Astrocyte (in vitro differentiated cells and primary cell): ENCODE measurements around the gene CDKN1C.

ENCODE experiments used
- EZH2 ChIP-seq: IDR thresholded peaks from 2 replicates; pipeline ENCODE4 v1.6.1; 2012; ENCODE audit warnings: mild to moderate bottlenecking, low read length, inconsistent platforms; ENCODE audit not compliant: insufficient read depth
- TF ChIP-seq, protein P1 (sequence below): IDR thresholded peaks from 2 replicates; pipeline ENCODE4 v1.5.1; 2011; ENCODE audit warnings: low read depth, mild to moderate bottlenecking, inconsistent platforms, low read length, moderate library complexity; ENCODE audit not compliant: insufficient read depth

DNA sequence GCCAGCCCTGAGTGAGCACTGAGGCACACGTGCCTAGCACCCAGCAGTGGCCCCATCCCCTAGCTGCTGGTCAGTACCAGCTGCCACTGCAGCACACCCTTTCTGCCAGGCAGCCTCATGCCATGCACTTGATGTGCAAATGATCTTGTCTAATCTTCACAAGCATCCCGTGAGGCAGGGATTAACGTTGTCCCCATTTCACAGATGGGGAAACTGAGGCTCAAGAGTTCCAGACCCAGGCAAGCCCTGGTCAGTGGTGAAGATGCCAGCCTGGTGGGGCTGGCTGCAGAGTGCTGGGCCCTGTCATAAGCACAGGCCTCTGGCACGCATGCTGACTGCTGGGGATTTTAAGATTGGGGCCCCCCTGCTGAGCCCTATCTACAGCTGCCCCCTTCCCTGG is 8.4 kb upstream of the CDKN1C start:
- no peak for TF ChIP-seq EZH2
- TF ChIP-seq, protein P1, sequence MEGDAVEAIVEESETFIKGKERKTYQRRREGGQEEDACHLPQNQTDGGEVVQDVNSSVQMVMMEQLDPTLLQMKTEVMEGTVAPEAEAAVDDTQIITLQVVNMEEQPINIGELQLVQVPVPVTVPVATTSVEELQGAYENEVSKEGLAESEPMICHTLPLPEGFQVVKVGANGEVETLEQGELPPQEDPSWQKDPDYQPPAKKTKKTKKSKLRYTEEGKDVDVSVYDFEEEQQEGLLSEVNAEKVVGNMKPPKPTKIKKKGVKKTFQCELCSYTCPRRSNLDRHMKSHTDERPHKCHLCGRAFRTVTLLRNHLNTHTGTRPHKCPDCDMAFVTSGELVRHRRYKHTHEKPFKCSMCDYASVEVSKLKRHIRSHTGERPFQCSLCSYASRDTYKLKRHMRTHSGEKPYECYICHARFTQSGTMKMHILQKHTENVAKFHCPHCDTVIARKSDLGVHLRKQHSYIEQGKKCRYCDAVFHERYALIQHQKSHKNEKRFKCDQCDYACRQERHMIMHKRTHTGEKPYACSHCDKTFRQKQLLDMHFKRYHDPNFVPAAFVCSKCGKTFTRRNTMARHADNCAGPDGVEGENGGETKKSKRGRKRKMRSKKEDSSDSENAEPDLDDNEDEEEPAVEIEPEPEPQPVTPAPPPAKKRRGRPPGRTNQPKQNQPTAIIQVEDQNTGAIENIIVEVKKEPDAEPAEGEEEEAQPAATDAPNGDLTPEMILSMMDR, result no peak
